Nephron progenitor cell (in vitro differentiated cells): ENCODE results near the gene CD8B.
"Not testable (repeated sequence)": the region's sequence is repeated elsewhere in the genome, so short reads cannot be mapped to it uniquely, and the experiment has no call there.

Experiments
- DNase-seq: peaks from one replicate; pipeline ENCODE4 v3.0.0; 2021
- H3K27ac Mint-ChIP-seq: 2 replicates; pipeline ENCODE4 v1.8.0; 2021; ENCODE audit warnings: mild to moderate bottlenecking, moderate library complexity, mixed read lengths
- H3K27me3 Mint-ChIP-seq: 2 replicates; pipeline ENCODE4 v1.8.0; 2021; ENCODE audit warnings: mild to moderate bottlenecking, low read depth, mixed read lengths; ENCODE audit not compliant: poor library complexity
- H3K36me3 Mint-ChIP-seq: 2 replicates; pipeline ENCODE4 v1.8.0; 2021; ENCODE audit warnings: low read depth, mixed read lengths
- H3K4me1 Mint-ChIP-seq: 2 replicates; pipeline ENCODE4 v1.8.0; 2021; ENCODE audit warnings: mixed read lengths
- H3K4me3 Mint-ChIP-seq: 2 replicates; pipeline ENCODE4 v1.8.0; 2021; ENCODE audit warnings: mild to moderate bottlenecking, moderate library complexity, mixed read lengths
- H3K9me3 Mint-ChIP-seq: 2 replicates; pipeline ENCODE4 v1.8.0; 2021; ENCODE audit warnings: mild to moderate bottlenecking, moderate library complexity, mixed read lengths

CD8B gene

GRCh38 chr2:86861628-86862379, at the start of gene CD8B:
CD8B (minus strand) TSS chr2:86861886; CDS start chr2:86861865, 21 bp downstream.
- DNase-seq = peak; percentile 46
- H3K9me3 Mint-ChIP-seq, H3K27me3 Mint-ChIP-seq, H3K4me1 Mint-ChIP-seq, H3K36me3 Mint-ChIP-seq, H3K27ac Mint-ChIP-seq: not testable (repeated sequence)
- peak within 1 kb of the TSS; percentile 65 for H3K4me3 Mint-ChIP-seq

- DNase-seq, H3K9me3 Mint-ChIP-seq, H3K36me3 Mint-ChIP-seq, H3K27ac Mint-ChIP-seq, H3K4me3 Mint-ChIP-seq, H3K4me1 Mint-ChIP-seq, H3K27me3 Mint-ChIP-seq: not testable (repeated sequence)
Observed at GRCh38 chr2:86905868-86906267, 44.2 kb upstream of the CD8B start.

GRCh38 chr2:86900687-86901086, 39.0 kb upstream of the CD8B start:
- H3K36me3 Mint-ChIP-seq, H3K4me3 Mint-ChIP-seq, H3K9me3 Mint-ChIP-seq, H3K27ac Mint-ChIP-seq, DNase-seq, H3K4me1 Mint-ChIP-seq, H3K27me3 Mint-ChIP-seq: not testable (repeated sequence)

- not testable (repeated sequence) for DNase-seq, H3K27me3 Mint-ChIP-seq, H3K4me1 Mint-ChIP-seq, H3K9me3 Mint-ChIP-seq, H3K4me3 Mint-ChIP-seq, H3K36me3 Mint-ChIP-seq, H3K27ac Mint-ChIP-seq
Observed at GRCh38 chr2:86886026-86886425, 24.3 kb upstream of the CD8B start.

GRCh38 chr2:86882865-86883264, 21.2 kb upstream of the CD8B start:
- not testable (repeated sequence) for H3K27me3 Mint-ChIP-seq, H3K27ac Mint-ChIP-seq, H3K9me3 Mint-ChIP-seq, H3K36me3 Mint-ChIP-seq, DNase-seq, H3K4me1 Mint-ChIP-seq, H3K4me3 Mint-ChIP-seq

- DNase-seq, H3K9me3 Mint-ChIP-seq, H3K4me1 Mint-ChIP-seq, H3K36me3 Mint-ChIP-seq, H3K4me3 Mint-ChIP-seq, H3K27ac Mint-ChIP-seq, H3K27me3 Mint-ChIP-seq: not testable (repeated sequence)
Observed at GRCh38 chr2:86882118-86882665, 20.5 kb upstream of the CD8B start.

- not testable (repeated sequence) for H3K27ac Mint-ChIP-seq, H3K36me3 Mint-ChIP-seq, DNase-seq, H3K4me3 Mint-ChIP-seq, H3K9me3 Mint-ChIP-seq, H3K27me3 Mint-ChIP-seq, H3K4me1 Mint-ChIP-seq
Observed at GRCh38 chr2:86878986-86879385, 17.3 kb upstream of the CD8B start.

GRCh38 chr2:86870941-86871340, 9.3 kb upstream of the CD8B start:
- H3K27ac Mint-ChIP-seq, H3K4me1 Mint-ChIP-seq, H3K27me3 Mint-ChIP-seq, DNase-seq, H3K4me3 Mint-ChIP-seq, H3K36me3 Mint-ChIP-seq, H3K9me3 Mint-ChIP-seq: not testable (repeated sequence)

GRCh38 chr2:86868895-86869468, 7.3 kb upstream of the CD8B start:
- H3K9me3 Mint-ChIP-seq, H3K36me3 Mint-ChIP-seq, H3K27me3 Mint-ChIP-seq, H3K4me3 Mint-ChIP-seq, H3K27ac Mint-ChIP-seq, H3K4me1 Mint-ChIP-seq, DNase-seq: not testable (repeated sequence)

GRCh38 chr2:86862380-86862703, 656 bp upstream of the CD8B start:
- H3K9me3 Mint-ChIP-seq, DNase-seq, H3K36me3 Mint-ChIP-seq, H3K27me3 Mint-ChIP-seq, H3K4me1 Mint-ChIP-seq, H3K27ac Mint-ChIP-seq: not testable (repeated sequence)
- H3K4me3 Mint-ChIP-seq = peak overlapping the region; percentile 62

- H3K27me3 Mint-ChIP-seq, H3K36me3 Mint-ChIP-seq: not testable (repeated sequence)
Observed at GRCh38 chr2:86861175-86861574, 511 bp downstream of the CD8B start.

GRCh38 chr2:86860573-86860972, 1.1 kb downstream of the CD8B start:
- Mint-ChIP-seq H3K4me3 (peak overlapping the region; percentile 65), H3K4me1 (peaks cover 13% of the 10 kb centered on the region)
- H3K9me3 Mint-ChIP-seq, H3K27me3 Mint-ChIP-seq, H3K36me3 Mint-ChIP-seq, H3K27ac Mint-ChIP-seq, DNase-seq: not testable (repeated sequence)

More at GRCh38 chr2:86861175-86861574, 511 bp downstream of the CD8B start:
- not testable (repeated sequence) for H3K9me3 Mint-ChIP-seq, DNase-seq, H3K4me1 Mint-ChIP-seq, H3K27ac Mint-ChIP-seq
- peak overlapping the region; percentile 65 for H3K4me3 Mint-ChIP-seq

GRCh38 chr2:86857688-86858087, 4.0 kb downstream of the CD8B start:
- H3K4me3 Mint-ChIP-seq, H3K9me3 Mint-ChIP-seq, H3K27ac Mint-ChIP-seq, DNase-seq, H3K36me3 Mint-ChIP-seq, H3K27me3 Mint-ChIP-seq: not testable (repeated sequence)
- H3K4me1 Mint-ChIP-seq = peaks cover 18% of the 10 kb centered on the region

- not testable (repeated sequence) for H3K36me3 Mint-ChIP-seq, H3K27me3 Mint-ChIP-seq, DNase-seq, H3K27ac Mint-ChIP-seq, H3K4me3 Mint-ChIP-seq, H3K9me3 Mint-ChIP-seq
- peaks cover 18% of the 10 kb centered on the region for H3K4me1 Mint-ChIP-seq
Observed at GRCh38 chr2:86856498-86856897, 5.2 kb downstream of the CD8B start.

- DNase-seq = peak; percentile 14
Observed at GRCh38 chr2:86855981-86856380, 5.7 kb downstream of the CD8B start.

More at GRCh38 chr2:86855981-86856380, 5.7 kb downstream of the CD8B start:
- H3K27ac Mint-ChIP-seq, H3K9me3 Mint-ChIP-seq, H3K36me3 Mint-ChIP-seq, H3K27me3 Mint-ChIP-seq, H3K4me3 Mint-ChIP-seq: not testable (repeated sequence)
- H3K4me1 Mint-ChIP-seq = peaks cover 13% of the 10 kb centered on the region
